SK-N-SH (cell line): ENCODE data around the gene ZNF580. TPM values are rescaled to one million over a fixed set of nuclear protein-coding genes. Genes with fewer than 3 reads are reported as not detected.

ENCODE experiments used
- CTCF ChIA-PET: fragments of 300-600, 350-600 bp; formaldehyde crosslinking; extraction: SDS; loops from one replicate; lab custom pipeline; 2021; lab: Yijun Ruan, JAX
- POLR2A ChIA-PET: fragments of 350-600 bp; sonication (Branson Sonifier 250); formaldehyde crosslinking; extraction: SDS; loops from one replicate; lab custom pipeline; 2020; ENCODE audit warnings: antibody characterized with exemption, inconsistent platforms; lab: Yijun Ruan, JAX
- DNase-seq: peaks from one replicate; pipeline ENCODE4 v3.0.0; 2012
- H2AFZ ChIP-seq: fragments of 200-600 bp; sonication (generic); 2 replicates; pipeline ENCODE4 v1.8.1; 2016; ENCODE audit warnings: antibody characterized with exemption, mild to moderate bottlenecking, low read depth
- H3F3A ChIP-seq: fragments of 200-600 bp; sonication (generic); replicated peaks from 2 replicates; pipeline ENCODE3; 2016; ENCODE audit warnings: antibody characterized with exemption, mild to moderate bottlenecking; ENCODE audit not compliant: insufficient read depth
- H3K27ac ChIP-seq, 2 experiments: fragments of 200-500 bp in 1 of 2; fragments of 200-600 bp in 1 of 2; sonication (Bioruptor generic) in 1 of 2; sonication (generic), shearing (Covaris generic) in 1 of 2; 2 replicates each; pipeline versions ENCODE4 v1.5.1 to v1.6.1; 2014 to 2016; ENCODE audit warnings: low read depth in 2 of 2, inconsistent platforms in 1 of 2, low read length in 1 of 2, mild to moderate bottlenecking in 1 of 2, mixed read lengths in 1 of 2
- H3K27me3 ChIP-seq: fragments of 200-600 bp; sonication (generic), shearing (Covaris generic); 2 replicates; pipeline ENCODE4 v1.6.1; 2016; ENCODE audit warnings: mixed run types; ENCODE audit not compliant: insufficient read depth
- H3K36me3 ChIP-seq, 2 experiments: fragments of 200-500 bp in 1 of 2; fragments of 200-600 bp in 1 of 2; sonication (Bioruptor generic) in 1 of 2; sonication (generic) in 1 of 2; replicated peaks in 1 of 2; 2 replicates each; pipeline versions ENCODE3 to v1.5.1; 2014 to 2016; ENCODE audit warnings: low read length in 1 of 2, mild to moderate bottlenecking in 1 of 2; ENCODE audit not compliant: insufficient read depth in 2 of 2, control insufficient read depth in 1 of 2
- H3K4me1 ChIP-seq, 2 experiments: fragments of 200-500 bp in 1 of 2; fragments of 200-600 bp in 1 of 2; sonication (Bioruptor generic) in 1 of 2; sonication (generic), shearing (Covaris generic) in 1 of 2; 2 replicates each; pipeline versions ENCODE4 v1.5.1 to v1.6.1; 2014 to 2016; ENCODE audit warnings: low read depth in 1 of 2, low read length in 1 of 2, mixed run types in 1 of 2; ENCODE audit not compliant: insufficient read depth in 2 of 2, control insufficient read depth in 1 of 2
- H3K4me2 ChIP-seq: fragments of 200-600 bp; sonication (generic), shearing (Covaris generic); 2 replicates; pipeline ENCODE4 v1.6.1; 2017; ENCODE audit warnings: mixed run types
- H3K4me3 ChIP-seq, 2 experiments: fragments of 200-500 bp in 1 of 2; fragments of 200-600 bp in 1 of 2; sonication (Bioruptor generic) in 1 of 2; sonication (generic), shearing (Covaris generic) in 1 of 2; 2 replicates each; pipeline versions ENCODE4 v1.5.1 to v1.8.1; 2014 to 2016; ENCODE audit warnings: low read depth in 2 of 2, inconsistent platforms in 1 of 2, low read length in 1 of 2, mild to moderate bottlenecking in 1 of 2, mixed read lengths in 1 of 2, moderate library complexity in 1 of 2
- H3K79me2 ChIP-seq: fragments of 200-600 bp; sonication (generic); 2 replicates; pipeline ENCODE4 v1.8.1; 2017; ENCODE audit warnings: mild to moderate bottlenecking; ENCODE audit not compliant: insufficient read depth
- H3K9ac ChIP-seq: fragments of 200-600 bp; sonication (generic); 2 replicates; pipeline ENCODE4 v1.6.1; 2017; ENCODE audit warnings: mixed run types
- H3K9me2 ChIP-seq: fragments of 200-600 bp; sonication (generic); 2 replicates; pipeline ENCODE4 v1.6.1; 2017; ENCODE audit warnings: mixed run types
- H3K9me3 ChIP-seq: fragments of 200-600 bp; sonication (generic); 2 replicates; pipeline ENCODE4 v1.6.1; 2017; ENCODE audit warnings: mixed run types, mild to moderate bottlenecking, moderate library complexity
- H4K20me1 ChIP-seq: fragments of 200-600 bp; sonication (generic); 2 replicates; pipeline ENCODE4 v1.6.1; 2017; ENCODE audit warnings: mild to moderate bottlenecking, mixed run types; ENCODE audit not compliant: insufficient read depth
- CHD2 ChIP-seq: fragments of 150-350 bp; IDR thresholded peaks from 2 replicates; pipeline ENCODE4 v1.6.1; 2018; ENCODE audit warnings: low read length; ENCODE audit not compliant: partially characterized antibody
- ELF1 ChIP-seq: IDR thresholded peaks from 2 replicates; pipeline ENCODE4 v1.4.0; 2012
- EP300 ChIP-seq, 2 experiments: IDR thresholded peaks; 2 replicates each; pipeline versions ENCODE4 v1.4.0 to v1.6.1; 2012; ENCODE audit warnings: borderline replicate concordance in 1 of 2, low read depth in 1 of 2, low read length in 1 of 2
- EZH2phosphoT487 ChIP-seq: fragments of 200-600 bp; sonication (generic); IDR thresholded peaks from 2 replicates; pipeline ENCODE4 v1.6.1; 2017; ENCODE audit warnings: low read depth, mixed run types, mild to moderate bottlenecking, antibody characterized with exemption, moderate library complexity, borderline replicate concordance
- FOXJ3 ChIP-seq: sonication (generic); formaldehyde crosslinking; IDR thresholded peaks from 2 replicates; pipeline ENCODE4 v1.5.1; 2020; ENCODE audit warnings: mild to moderate bottlenecking, missing genetic modification reagents
- FOXM1 ChIP-seq: IDR thresholded peaks from 2 replicates; pipeline ENCODE4 v1.4.0; 2012; ENCODE audit warnings: low read depth, mild to moderate bottlenecking
- JUND ChIP-seq: IDR thresholded peaks from 2 replicates; pipeline ENCODE4 v1.4.0; 2012
- MXI1 ChIP-seq: IDR thresholded peaks from 2 replicates; pipeline ENCODE4 v1.6.1; 2012; ENCODE audit warnings: mild to moderate bottlenecking, low read depth, low read length, improper control_type of control experiment
- NFIC ChIP-seq: IDR thresholded peaks from 2 replicates; pipeline ENCODE4 v1.4.0; 2012; ENCODE audit warnings: borderline replicate concordance
- NRF1 ChIP-seq: IDR thresholded peaks from 2 replicates; pipeline ENCODE4 v1.6.1; 2012; ENCODE audit warnings: low read depth, mild to moderate bottlenecking, low read length
- POLR2AphosphoS5 ChIP-seq: IDR thresholded peaks from 2 replicates; pipeline ENCODE4 v1.6.1; 2012; ENCODE audit warnings: low read depth, low read length
- RAD21 ChIP-seq: IDR thresholded peaks from 2 replicates; pipeline ENCODE4 v1.6.1; 2012; ENCODE audit warnings: mild to moderate bottlenecking, low read length
- RCOR1 ChIP-seq: fragments of 150-350 bp; IDR thresholded peaks from 2 replicates; pipeline ENCODE4 v1.6.1; 2017; ENCODE audit warnings: antibody characterized with exemption, low read length
- RXRA ChIP-seq: IDR thresholded peaks from 2 replicates; pipeline ENCODE4 v1.4.0; 2012; ENCODE audit warnings: low read depth, mild to moderate bottlenecking, borderline replicate concordance
- TAF1 ChIP-seq: IDR thresholded peaks from 2 replicates; pipeline ENCODE4 v1.6.1; 2012; ENCODE audit warnings: low read depth, mild to moderate bottlenecking, low read length, moderate library complexity, borderline replicate concordance
- YY1 ChIP-seq: IDR thresholded peaks from 2 replicates; pipeline ENCODE4 v1.4.0; 2012; ENCODE audit warnings: low read depth, mild to moderate bottlenecking
- WGBS: methylation state at CpG from one replicate; pipeline ENCODE4 v1.1.6; 2017; ENCODE audit warnings: low lambda C conversion rate; 5-methylcytosine and 5-hydroxymethylcytosine counted together
- polyA plus RNA-seq, 3 experiments: library from polyadenylated mRNA; depleted of rRNA; stranded (reverse); fragments of >200 nt; gene quantifications; 2 replicates each; pipeline ENCODE4 v1.2.3, GENCODE V29; 2012
- TF ChIP-seq, protein P1 (sequence below): fragments of 200-600 bp; sonication (generic); IDR thresholded peaks from 2 replicates; pipeline ENCODE4 v1.6.1; 2017; ENCODE audit warnings: antibody characterized with exemption, mild to moderate bottlenecking, moderate library complexity
- TF ChIP-seq, protein P2 (sequence below): IDR thresholded peaks from 2 replicates; pipeline ENCODE4 v1.4.0; 2012; ENCODE audit warnings: low read depth, borderline replicate concordance
- TF ChIP-seq, protein P3 (sequence below): fragments of 150-350 bp; IDR thresholded peaks from 2 replicates; pipeline ENCODE4 v1.6.1; 2017; ENCODE audit warnings: antibody characterized with exemption, low read length, low read depth, borderline replicate concordance
- TF ChIP-seq, protein P4 (sequence below): IDR thresholded peaks from 2 replicates; pipeline ENCODE4 v1.4.0; 2012; ENCODE audit warnings: low read depth, borderline replicate concordance

Gene ZNF580
- polyA plus RNA-seq, 1 of the 3 experiments (the other 2 are of a cell fraction): 21.9 TPM

DNA sequence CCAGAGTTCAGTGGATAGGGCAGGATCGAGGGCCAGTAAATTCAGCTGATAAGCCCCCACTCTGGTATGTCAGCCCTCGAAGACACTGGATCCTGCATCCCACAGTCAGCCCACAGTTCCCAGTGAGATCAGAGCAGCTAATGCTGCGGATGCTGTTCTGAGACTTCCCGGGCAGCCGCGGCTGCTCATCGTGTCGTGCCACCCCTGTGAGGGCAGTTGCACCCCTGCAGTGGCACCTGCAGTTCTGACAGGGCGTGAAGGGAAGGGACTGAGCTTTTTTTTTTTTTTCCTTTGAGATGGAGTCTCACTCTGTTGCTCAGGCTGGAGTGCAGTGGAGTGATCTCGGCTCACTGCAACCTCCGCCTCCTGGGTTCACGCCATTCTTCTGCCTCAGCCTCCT is 26.7 kb downstream of the ZNF580 start (continued):
- TF ChIP-seq, protein P1, sequence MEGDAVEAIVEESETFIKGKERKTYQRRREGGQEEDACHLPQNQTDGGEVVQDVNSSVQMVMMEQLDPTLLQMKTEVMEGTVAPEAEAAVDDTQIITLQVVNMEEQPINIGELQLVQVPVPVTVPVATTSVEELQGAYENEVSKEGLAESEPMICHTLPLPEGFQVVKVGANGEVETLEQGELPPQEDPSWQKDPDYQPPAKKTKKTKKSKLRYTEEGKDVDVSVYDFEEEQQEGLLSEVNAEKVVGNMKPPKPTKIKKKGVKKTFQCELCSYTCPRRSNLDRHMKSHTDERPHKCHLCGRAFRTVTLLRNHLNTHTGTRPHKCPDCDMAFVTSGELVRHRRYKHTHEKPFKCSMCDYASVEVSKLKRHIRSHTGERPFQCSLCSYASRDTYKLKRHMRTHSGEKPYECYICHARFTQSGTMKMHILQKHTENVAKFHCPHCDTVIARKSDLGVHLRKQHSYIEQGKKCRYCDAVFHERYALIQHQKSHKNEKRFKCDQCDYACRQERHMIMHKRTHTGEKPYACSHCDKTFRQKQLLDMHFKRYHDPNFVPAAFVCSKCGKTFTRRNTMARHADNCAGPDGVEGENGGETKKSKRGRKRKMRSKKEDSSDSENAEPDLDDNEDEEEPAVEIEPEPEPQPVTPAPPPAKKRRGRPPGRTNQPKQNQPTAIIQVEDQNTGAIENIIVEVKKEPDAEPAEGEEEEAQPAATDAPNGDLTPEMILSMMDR: no peak
- TF ChIP-seq NRF1 (no peak), EP300 (IDR thresholded peaks at IDR 0.05; ENCODE audit: borderline replicate concordance in 1 of 2, low read depth in 1 of 2, low read length in 1 of 2) (no peak)

DNA sequence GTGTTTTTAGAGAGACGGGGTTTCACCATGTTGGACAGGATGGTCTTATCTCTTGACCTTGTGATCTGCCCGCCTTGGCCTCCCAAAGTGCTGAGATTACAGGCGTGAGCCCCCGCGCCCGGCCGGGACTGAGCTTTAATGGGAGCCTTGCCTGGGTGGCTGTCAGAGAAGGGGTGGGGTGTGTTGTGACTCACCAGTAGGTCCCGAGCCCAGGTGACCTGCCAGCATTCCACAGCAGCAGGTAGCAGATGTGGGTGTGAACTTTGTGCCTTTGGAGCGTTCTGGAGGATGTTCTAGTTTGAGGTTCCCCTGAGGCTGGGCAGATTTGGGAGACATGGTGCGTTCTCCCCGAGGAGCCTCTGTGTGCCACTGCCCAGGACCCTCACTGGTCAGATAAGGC is 27.2 kb downstream of the ZNF580 start:
- Histone ChIP-seq H3K4me2 (no peak overlapping the region), H3K27me3 (no peaks in the 10 kb centered on the region), H3K36me3 (peaks cover 32 to 64% of the 10 kb centered on the region in 2 experiments), H3F3A (peaks cover 25% of the 10 kb centered on the region), H3K79me2 (peaks cover 89% of the 10 kb centered on the region), H3K4me1 (peaks cover 0 to 7% of the 10 kb centered on the region in 2 experiments; a peak in 2 of 4 replicates), H3K4me3 (no peak overlapping the region), H3K9me2 (no peaks in the 10 kb centered on the region), H3K9me3 (no peaks in the 10 kb centered on the region), H3K27ac (no peak overlapping the region), H3K9ac (no peak overlapping the region), H4K20me1 (peaks cover 97% of the 10 kb centered on the region), H2AFZ (no peak overlapping the region)
- TF ChIP-seq POLR2AphosphoS5 (no peak), ELF1 (no peak), NFIC (no peak), RAD21 (no peak), JUND (no peak), CHD2 (no peak)
- TF ChIP-seq, protein P2, sequence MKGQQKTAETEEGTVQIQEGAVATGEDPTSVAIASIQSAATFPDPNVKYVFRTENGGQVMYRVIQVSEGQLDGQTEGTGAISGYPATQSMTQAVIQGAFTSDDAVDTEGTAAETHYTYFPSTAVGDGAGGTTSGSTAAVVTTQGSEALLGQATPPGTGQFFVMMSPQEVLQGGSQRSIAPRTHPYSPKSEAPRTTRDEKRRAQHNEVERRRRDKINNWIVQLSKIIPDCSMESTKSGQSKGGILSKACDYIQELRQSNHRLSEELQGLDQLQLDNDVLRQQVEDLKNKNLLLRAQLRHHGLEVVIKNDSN: no peak
- CTCF ChIA-PET: interaction anchor here (1.3 kb wide), 1 partner anchor 13 kb away, joined by 3 read pairs; the partner anchor contains the start of gene U2AF2
- DNase-seq: no peak
- 97% methylated on average over 10 of the region's 11 CpGs for WGBS
- POLR2A ChIA-PET: no interaction called here

DNA sequence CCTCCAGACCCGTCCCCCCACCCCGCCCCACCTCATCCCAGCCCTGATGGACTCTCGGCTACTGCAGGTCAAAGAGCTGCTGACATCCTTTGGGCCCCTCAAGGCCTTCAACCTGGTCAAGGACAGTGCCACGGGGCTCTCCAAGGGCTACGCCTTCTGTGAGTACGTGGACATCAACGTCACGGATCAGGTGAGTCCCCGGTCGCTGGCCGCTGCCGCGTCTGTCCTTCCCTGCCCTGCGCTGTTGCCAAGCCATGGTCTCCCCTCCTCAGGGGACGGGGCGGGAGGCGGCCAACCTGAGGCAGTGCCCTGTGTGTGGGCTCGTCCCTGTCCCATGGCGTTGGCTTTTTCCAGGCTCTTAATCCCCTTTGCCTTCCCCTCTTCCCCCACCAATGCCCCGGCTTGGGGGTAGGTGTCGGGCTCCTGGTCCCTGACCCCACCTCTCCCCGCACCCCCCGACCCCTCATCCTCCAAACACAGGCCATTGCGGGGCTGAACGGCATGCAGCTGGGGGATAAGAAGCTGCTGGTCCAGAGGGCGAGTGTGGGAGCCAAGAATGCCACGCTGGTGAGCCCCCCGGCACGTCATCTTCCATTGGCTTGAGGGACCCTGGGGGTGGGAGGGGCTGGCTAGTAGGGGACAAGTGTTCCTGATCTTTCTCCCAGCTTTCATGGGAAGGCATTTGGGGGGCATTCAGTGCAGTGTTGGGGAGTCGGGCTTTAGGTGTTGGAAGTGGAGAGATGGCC is 28.0 kb downstream of the ZNF580 start:
- H3K27ac ChIP-seq: no peak overlapping the region
- POLR2A ChIA-PET: no interaction called here
- H3K4me2 ChIP-seq: no peak overlapping the region
- H4K20me1 ChIP-seq: peaks cover 97% of the 10 kb centered on the region
- H3K36me3 ChIP-seq: peaks cover 31 to 62% of the 10 kb centered on the region in 2 experiments
- H3F3A ChIP-seq: peaks cover 33% of the 10 kb centered on the region
- no peak overlapping the region for H3K9ac ChIP-seq
- no peaks in the 10 kb centered on the region for H3K9me2 ChIP-seq
- H2AFZ ChIP-seq: no peak overlapping the region
- 92% methylated on average over 24 of the region's 30 CpGs for WGBS
- H3K79me2 ChIP-seq: peaks cover 89% of the 10 kb centered on the region
- H3K27me3 ChIP-seq: no peaks in the 10 kb centered on the region
- no peak overlapping the region for H3K4me3 ChIP-seq
- CTCF ChIA-PET: interaction anchor here (0.7 kb wide), 1 partner anchor 16 kb away, joined by 3 read pairs; no protein-coding TSS in a partner anchor
- H3K9me3 ChIP-seq: no peaks in the 10 kb centered on the region
- DNase-seq: no peak
- peaks cover 5 to 7% of the 10 kb centered on the region in 2 experiments; a peak in 2 of 4 replicates for H3K4me1 ChIP-seq
- TF ChIP-seq TAF1: no peak
- TF ChIP-seq RXRA: no peak
- TF ChIP-seq, protein P3, sequence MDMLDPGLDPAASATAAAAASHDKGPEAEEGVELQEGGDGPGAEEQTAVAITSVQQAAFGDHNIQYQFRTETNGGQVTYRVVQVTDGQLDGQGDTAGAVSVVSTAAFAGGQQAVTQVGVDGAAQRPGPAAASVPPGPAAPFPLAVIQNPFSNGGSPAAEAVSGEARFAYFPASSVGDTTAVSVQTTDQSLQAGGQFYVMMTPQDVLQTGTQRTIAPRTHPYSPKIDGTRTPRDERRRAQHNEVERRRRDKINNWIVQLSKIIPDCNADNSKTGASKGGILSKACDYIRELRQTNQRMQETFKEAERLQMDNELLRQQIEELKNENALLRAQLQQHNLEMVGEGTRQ: no peak
- TF ChIP-seq, protein P4, sequence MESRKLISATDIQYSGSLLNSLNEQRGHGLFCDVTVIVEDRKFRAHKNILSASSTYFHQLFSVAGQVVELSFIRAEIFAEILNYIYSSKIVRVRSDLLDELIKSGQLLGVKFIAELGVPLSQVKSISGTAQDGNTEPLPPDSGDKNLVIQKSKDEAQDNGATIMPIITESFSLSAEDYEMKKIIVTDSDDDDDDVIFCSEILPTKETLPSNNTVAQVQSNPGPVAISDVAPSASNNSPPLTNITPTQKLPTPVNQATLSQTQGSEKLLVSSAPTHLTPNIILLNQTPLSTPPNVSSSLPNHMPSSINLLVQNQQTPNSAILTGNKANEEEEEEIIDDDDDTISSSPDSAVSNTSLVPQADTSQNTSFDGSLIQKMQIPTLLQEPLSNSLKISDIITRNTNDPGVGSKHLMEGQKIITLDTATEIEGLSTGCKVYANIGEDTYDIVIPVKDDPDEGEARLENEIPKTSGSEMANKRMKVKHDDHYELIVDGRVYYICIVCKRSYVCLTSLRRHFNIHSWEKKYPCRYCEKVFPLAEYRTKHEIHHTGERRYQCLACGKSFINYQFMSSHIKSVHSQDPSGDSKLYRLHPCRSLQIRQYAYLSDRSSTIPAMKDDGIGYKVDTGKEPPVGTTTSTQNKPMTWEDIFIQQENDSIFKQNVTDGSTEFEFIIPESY: no peak
- no peak for TF ChIP-seq FOXJ3 (CRISPR knock-in tag)
- no peak for TF ChIP-seq YY1
- TF ChIP-seq FOXM1: no peak
- TF ChIP-seq RCOR1: no peak
- no peak for TF ChIP-seq EZH2phosphoT487
- TF ChIP-seq MXI1: no peak
